DOHH2 (cell line): ENCODE data around the gene KIF21A.

ENCODE experiments used
- CTCF ChIP-seq: fragments of 200-600 bp; sonication (generic); IDR thresholded peaks from one replicate; pipeline ENCODE4 v1.5.1; 2014; ENCODE audit warnings: antibody characterized with exemption, mild to moderate bottlenecking, low read depth, low read length; ENCODE audit not compliant: poor library complexity, severe bottlenecking
- EZH2phosphoT487 ChIP-seq: fragments of 200-600 bp; sonication (generic); IDR thresholded peaks from 2 replicates; pipeline ENCODE4 v1.6.1; 2017; ENCODE audit warnings: borderline replicate concordance, mild to moderate bottlenecking, antibody characterized with exemption, low read length, moderate library complexity, mixed read lengths

- TF ChIP-seq CTCF (no peak), EZH2phosphoT487 (no peak)
These were observed 13.1 kb downstream of the KIF21A start for GRCh38 chr12:39429809-39430208.
